Effector memory CD8-positive, alpha-beta T cell (primary cell): ENCODE measurements around the gene CNTN2.

Source experiments
- ATAC-seq: fragments of 150-1000 bp; cut with Tn5 transposase; replicated peaks from 2 replicates; pipeline ENCODE4 v1.10.0; 2021; ENCODE audit warnings: mild to moderate bottlenecking, moderate library complexity
- DNase-seq, 3 experiments: peaks; one replicate each; pipeline ENCODE4 v3.0.0; 2021
- H3K27ac Mint-ChIP-seq, 2 donors: one replicate each; pipeline ENCODE4 v1.8.0; 2022; ENCODE audit warnings: mild to moderate bottlenecking in 2 of 2, mixed read lengths in 2 of 2, moderate library complexity in 2 of 2
- H3K27me3 Mint-ChIP-seq, 2 donors: one replicate each; pipeline ENCODE4 v1.8.0; 2022; ENCODE audit warnings: mixed read lengths in 2 of 2
- H3K36me3 Mint-ChIP-seq: one replicate; pipeline ENCODE4 v1.8.0; 2022; ENCODE audit warnings: mild to moderate bottlenecking, moderate library complexity, mixed read lengths; ENCODE audit not compliant: insufficient read depth
- H3K4me1 Mint-ChIP-seq, 2 donors: one replicate each; pipeline ENCODE4 v1.8.0; 2022; ENCODE audit warnings: low read depth in 2 of 2, mixed read lengths in 2 of 2
- H3K4me3 Mint-ChIP-seq, 2 donors: one replicate each; pipeline ENCODE4 v1.8.0; 2022; ENCODE audit warnings: mild to moderate bottlenecking in 2 of 2, mixed read lengths in 2 of 2, moderate library complexity in 2 of 2
- H3K9me3 Mint-ChIP-seq, 2 donors: one replicate each; pipeline ENCODE4 v1.8.0; 2022; ENCODE audit warnings: mixed read lengths in 2 of 2

The CNTN2 gene

GRCh38 chr1:205109269-205109668, 66.3 kb downstream of the CNTN2 start:
- ATAC-seq (no peak), DNase-seq (no peak)
- H3K4me1 Mint-ChIP-seq = peaks cover 9 to 22% of the 10 kb centered on the region in 2 donors
- no peaks in the 10 kb centered on the region for H3K9me3 Mint-ChIP-seq
- H3K27me3 Mint-ChIP-seq = no peaks in the 10 kb centered on the region
- H3K36me3 Mint-ChIP-seq = peaks cover 46% of the 10 kb centered on the region
- H3K4me3 Mint-ChIP-seq = no peak overlapping the region
- no peak overlapping the region for H3K27ac Mint-ChIP-seq

GRCh38 chr1:205109711-205110110, 66.7 kb downstream of the CNTN2 start:
- no peaks in the 10 kb centered on the region for H3K27me3 Mint-ChIP-seq
- no peak overlapping the region for H3K27ac Mint-ChIP-seq
- H3K9me3 Mint-ChIP-seq = no peaks in the 10 kb centered on the region
- no peak for DNase-seq
- no peak overlapping the region for H3K4me3 Mint-ChIP-seq
- ATAC-seq = no peak
- peaks cover 9 to 22% of the 10 kb centered on the region in 2 donors for H3K4me1 Mint-ChIP-seq
- H3K36me3 Mint-ChIP-seq = peaks cover 46% of the 10 kb centered on the region

- ATAC-seq (no peak), DNase-seq (no peak)
- Mint-ChIP-seq H3K36me3 (peaks cover 39% of the 10 kb centered on the region), H3K4me3 (no peak overlapping the region), H3K27me3 (no peaks in the 10 kb centered on the region), H3K9me3 (no peaks in the 10 kb centered on the region), H3K4me1 (peaks cover 7 to 24% of the 10 kb centered on the region in 2 donors), H3K27ac (peak overlapping the region in 1 of 2 donors; percentile 1)
Measured at GRCh38 chr1:205111354-205111753, 68.3 kb downstream of the CNTN2 start.

- peaks cover 27 to 51% of the 10 kb centered on the region in 2 donors for H3K4me1 Mint-ChIP-seq
- no peaks in the 10 kb centered on the region for H3K9me3 Mint-ChIP-seq
- H3K4me3 Mint-ChIP-seq = peak overlapping the region in 1 of 2 donors; percentile 40
- peaks cover 42% of the 10 kb centered on the region for H3K36me3 Mint-ChIP-seq
- no peak overlapping the region for H3K27ac Mint-ChIP-seq
- H3K27me3 Mint-ChIP-seq = no peaks in the 10 kb centered on the region
- DNase-seq (no peak), ATAC-seq (no peak)
Measured at GRCh38 chr1:205118752-205119151, 75.7 kb downstream of the CNTN2 start.

- Mint-ChIP-seq H3K4me3 (peak within 1 kb of the TSS; percentile 99 to 100), H3K27ac (peak within 1 kb of the TSS; percentile 100), H3K9me3 (no peaks in the 10 kb centered on the region), H3K4me1 (peaks cover 27 to 40% of the 10 kb centered on the region in 2 donors), H3K36me3 (peaks cover 27% of the 10 kb centered on the region), H3K27me3 (no peaks in the 10 kb centered on the region)
- DNase-seq (peak; percentile 91 to 99 (median 93)), ATAC-seq (peak; percentile 93)
Measured at GRCh38 chr1:205121660-205122488, 78.9 kb downstream of the CNTN2 start, which contains the start of gene RBBP5. TSS of gene RBBP5 (minus strand) at chr1:205121978. CDS start at chr1:205121873, 105 bp downstream.

GRCh38 chr1:205122489-205122882, 79.5 kb downstream of the CNTN2 start:
- no peaks in the 10 kb centered on the region for H3K9me3 Mint-ChIP-seq
- H3K36me3 Mint-ChIP-seq = peaks cover 25% of the 10 kb centered on the region
- H3K27me3 Mint-ChIP-seq = no peaks in the 10 kb centered on the region
- peaks cover 27 to 38% of the 10 kb centered on the region in 2 donors for H3K4me1 Mint-ChIP-seq
- no peak for DNase-seq
- peak overlapping the region; percentile 99 to 100 for H3K4me3 Mint-ChIP-seq
- no peak for ATAC-seq
- peak overlapping the region; percentile 100 for H3K27ac Mint-ChIP-seq

- peaks cover 17 to 22% of the 10 kb centered on the region in 2 donors for H3K4me1 Mint-ChIP-seq
- peaks cover 15% of the 10 kb centered on the region for H3K36me3 Mint-ChIP-seq
- no peaks in the 10 kb centered on the region for H3K9me3 Mint-ChIP-seq
- no peak for ATAC-seq
- no peaks in the 10 kb centered on the region for H3K27me3 Mint-ChIP-seq
- no peak overlapping the region for H3K27ac Mint-ChIP-seq
- DNase-seq = no peak
- H3K4me3 Mint-ChIP-seq = no peak overlapping the region
Measured at GRCh38 chr1:205124726-205125125, 81.7 kb downstream of the CNTN2 start.

GRCh38 chr1:205127646-205128045, 84.6 kb downstream of the CNTN2 start:
- Mint-ChIP-seq H3K4me1 (no peaks in the 10 kb centered on the region), H3K4me3 (no peak overlapping the region), H3K36me3 (no peaks in the 10 kb centered on the region), H3K27me3 (peaks cover 0 to 6% of the 10 kb centered on the region in 2 donors), H3K27ac (no peak overlapping the region), H3K9me3 (no peaks in the 10 kb centered on the region)
- ATAC-seq = no peak
- no peak for DNase-seq
